Neural progenitor cell (in vitro differentiated cells): ENCODE results near the gene RNASE13. TPM values are rescaled to one million over a fixed set of nuclear protein-coding genes. Genes with fewer than 3 reads are reported as not detected.

Experiments
- DNase-seq: peaks from one replicate; pipeline ENCODE4 v3.0.0-alpha.2; 2016; ENCODE audit warnings: low spot score
- H2AFZ ChIP-seq: fragments of 200-600 bp; sonication (generic); replicated peaks from 2 replicates; pipeline ENCODE4 v1.6.1; 2016; ENCODE audit warnings: antibody characterized with exemption
- H3F3A ChIP-seq: fragments of 200-600 bp; sonication (generic); 2 replicates; pipeline ENCODE4 v1.6.1; 2016; ENCODE audit warnings: antibody characterized with exemption, low read depth
- H3K27ac ChIP-seq: fragments of 200-600 bp; sonication (generic); 2 replicates; pipeline ENCODE4 v1.5.1; 2016; ENCODE audit warnings: mild to moderate bottlenecking
- H3K27me3 ChIP-seq: fragments of 200-600 bp; sonication (generic); 2 replicates; pipeline ENCODE4 v1.6.1; 2016; ENCODE audit warnings: mild to moderate bottlenecking, moderate library complexity
- H3K36me3 ChIP-seq: fragments of 200-600 bp; sonication (generic); 2 replicates; pipeline ENCODE4 v1.5.1; 2016
- H3K4me1 ChIP-seq: fragments of 200-600 bp; sonication (generic); 2 replicates; pipeline ENCODE4 v1.6.1; 2016; ENCODE audit warnings: mixed run types
- H3K4me2 ChIP-seq: fragments of 200-600 bp; sonication (generic); 2 replicates; pipeline ENCODE4 v1.6.1; 2016
- H3K4me3 ChIP-seq: fragments of 200-600 bp; sonication (generic); 2 replicates; pipeline ENCODE4 v1.5.1; 2016
- H3K79me2 ChIP-seq: fragments of 200-600 bp; sonication (generic); 2 replicates; pipeline ENCODE4 v1.6.1; 2016; ENCODE audit warnings: low read depth
- H3K9ac ChIP-seq: fragments of 200-600 bp; sonication (generic); 2 replicates; pipeline ENCODE4 v1.6.1; 2016
- H3K9me3 ChIP-seq: fragments of 200-600 bp; sonication (generic); 2 replicates; pipeline ENCODE4 v1.5.1; 2016; ENCODE audit warnings: low read depth
- H4K20me1 ChIP-seq: fragments of 200-600 bp; sonication (generic); 2 replicates; pipeline ENCODE4 v1.6.1; 2016; ENCODE audit warnings: low read depth
- H3K27ac Mint-ChIP-seq: 3 replicates; pipeline ENCODE4 v1.8.0; 2021; ENCODE audit warnings: mixed read lengths
- H3K27me3 Mint-ChIP-seq: 2 replicates; pipeline ENCODE4 v1.8.0; 2022; ENCODE audit warnings: low read depth, mild to moderate bottlenecking, inconsistent platforms, moderate library complexity, mixed read lengths; ENCODE audit not compliant: insufficient read depth
- H3K36me3 Mint-ChIP-seq: 3 replicates; pipeline ENCODE4 v1.8.0; 2021; ENCODE audit warnings: mixed read lengths
- H3K4me1 Mint-ChIP-seq: 3 replicates; pipeline ENCODE4 v1.8.0; 2021; ENCODE audit warnings: mixed read lengths
- H3K4me3 Mint-ChIP-seq: 3 replicates; pipeline ENCODE4 v1.8.0; 2021; ENCODE audit warnings: mild to moderate bottlenecking, moderate library complexity, mixed read lengths
- H3K9me3 Mint-ChIP-seq: 3 replicates; pipeline ENCODE4 v1.8.0; 2020; ENCODE audit warnings: mixed read lengths
- EZH2 ChIP-seq: fragments of 200-600 bp; sonication (generic); IDR thresholded peaks from 2 replicates; pipeline ENCODE4 v1.6.1; 2017; ENCODE audit warnings: antibody characterized with exemption, mild to moderate bottlenecking, moderate library complexity
- EZH2phosphoT487 ChIP-seq: fragments of 200-600 bp; sonication (generic); IDR thresholded peaks from 2 replicates; pipeline ENCODE4 v1.6.1; 2017; ENCODE audit warnings: antibody characterized with exemption
- total RNA-seq: library from RNA; depleted of rRNA; stranded (reverse); fragments of >200 nt; gene quantifications from 2 replicates; pipeline ENCODE4 v1.2.3, GENCODE V29; 2015; ENCODE audit warnings: low replicate concordance
- TF ChIP-seq, protein P1 (sequence below): fragments of 200-600 bp; sonication (generic); IDR thresholded peaks from 2 replicates; pipeline ENCODE4 v1.5.1; 2017; ENCODE audit warnings: antibody characterized with exemption, mild to moderate bottlenecking

Gene RNASE13
- total RNA-seq, 1 donor from 2014 or later = not detected

DNA sequence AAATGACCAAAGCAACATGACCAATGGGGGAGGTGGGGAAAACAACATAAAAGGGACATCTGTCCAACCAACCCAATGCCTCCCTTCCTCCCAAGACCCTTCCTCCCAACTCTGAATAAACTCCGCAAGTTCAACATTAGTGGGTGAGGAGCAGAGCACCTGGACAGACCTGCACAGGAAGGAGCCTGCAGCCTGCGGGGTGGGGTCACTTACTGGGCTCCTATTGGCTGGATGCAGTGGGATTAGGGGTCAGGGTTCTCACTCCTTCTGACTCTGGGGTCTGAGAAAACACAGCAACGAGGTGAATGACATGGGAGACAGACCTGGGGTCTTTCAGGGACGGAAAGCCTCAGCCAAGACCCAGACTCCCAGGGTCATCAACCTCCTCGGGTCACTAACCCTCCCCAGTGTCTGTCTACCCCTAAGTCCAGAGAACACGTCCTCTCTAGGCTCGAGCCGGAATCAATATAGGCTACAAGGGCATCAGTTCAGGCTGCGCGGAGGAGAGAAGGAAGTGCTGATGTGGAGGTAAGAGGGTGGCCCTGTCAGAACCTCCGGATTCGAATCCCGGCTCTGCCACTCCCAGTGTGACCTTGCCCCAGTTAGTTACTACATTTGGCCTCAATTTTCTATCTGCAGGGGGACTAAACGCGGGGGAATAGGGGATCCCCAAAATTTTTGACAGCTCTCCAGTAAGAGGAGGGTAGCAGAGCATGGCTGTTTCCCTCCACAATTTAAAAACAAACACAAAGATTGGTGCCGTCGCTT lies 10.6 kb downstream of the RNASE13 start:
- Mint-ChIP-seq H3K9me3 (peaks cover 2% of the 10 kb centered on the region), H3K4me1 (peaks cover 15% of the 10 kb centered on the region), H3K36me3 (peaks cover 7% of the 10 kb centered on the region), H3K27me3 (peaks cover 19% of the 10 kb centered on the region), H3K4me3 (peak overlapping the region; percentile 82), H3K27ac (no peak overlapping the region)
- Histone ChIP-seq H3K4me2 (peak overlapping the region; percentile 77), H4K20me1 (no peaks in the 10 kb centered on the region), H2AFZ (peak overlapping the region; percentile 18), H3K27me3 (peaks cover 87% of the 10 kb centered on the region), H3F3A (no peaks in the 10 kb centered on the region), H3K27ac (no peak overlapping the region), H3K9ac (no peak overlapping the region), H3K4me1 (peaks cover 10% of the 10 kb centered on the region), H3K36me3 (no peaks in the 10 kb centered on the region), H3K9me3 (no peaks in the 10 kb centered on the region), H3K79me2 (no peaks in the 10 kb centered on the region), H3K4me3 (peak overlapping the region; percentile 46)
- DNase-seq = no peak
- TF ChIP-seq EZH2 (no peak), EZH2phosphoT487 (no peak)
- TF ChIP-seq, protein P1, sequence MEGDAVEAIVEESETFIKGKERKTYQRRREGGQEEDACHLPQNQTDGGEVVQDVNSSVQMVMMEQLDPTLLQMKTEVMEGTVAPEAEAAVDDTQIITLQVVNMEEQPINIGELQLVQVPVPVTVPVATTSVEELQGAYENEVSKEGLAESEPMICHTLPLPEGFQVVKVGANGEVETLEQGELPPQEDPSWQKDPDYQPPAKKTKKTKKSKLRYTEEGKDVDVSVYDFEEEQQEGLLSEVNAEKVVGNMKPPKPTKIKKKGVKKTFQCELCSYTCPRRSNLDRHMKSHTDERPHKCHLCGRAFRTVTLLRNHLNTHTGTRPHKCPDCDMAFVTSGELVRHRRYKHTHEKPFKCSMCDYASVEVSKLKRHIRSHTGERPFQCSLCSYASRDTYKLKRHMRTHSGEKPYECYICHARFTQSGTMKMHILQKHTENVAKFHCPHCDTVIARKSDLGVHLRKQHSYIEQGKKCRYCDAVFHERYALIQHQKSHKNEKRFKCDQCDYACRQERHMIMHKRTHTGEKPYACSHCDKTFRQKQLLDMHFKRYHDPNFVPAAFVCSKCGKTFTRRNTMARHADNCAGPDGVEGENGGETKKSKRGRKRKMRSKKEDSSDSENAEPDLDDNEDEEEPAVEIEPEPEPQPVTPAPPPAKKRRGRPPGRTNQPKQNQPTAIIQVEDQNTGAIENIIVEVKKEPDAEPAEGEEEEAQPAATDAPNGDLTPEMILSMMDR = no peak

DNA sequence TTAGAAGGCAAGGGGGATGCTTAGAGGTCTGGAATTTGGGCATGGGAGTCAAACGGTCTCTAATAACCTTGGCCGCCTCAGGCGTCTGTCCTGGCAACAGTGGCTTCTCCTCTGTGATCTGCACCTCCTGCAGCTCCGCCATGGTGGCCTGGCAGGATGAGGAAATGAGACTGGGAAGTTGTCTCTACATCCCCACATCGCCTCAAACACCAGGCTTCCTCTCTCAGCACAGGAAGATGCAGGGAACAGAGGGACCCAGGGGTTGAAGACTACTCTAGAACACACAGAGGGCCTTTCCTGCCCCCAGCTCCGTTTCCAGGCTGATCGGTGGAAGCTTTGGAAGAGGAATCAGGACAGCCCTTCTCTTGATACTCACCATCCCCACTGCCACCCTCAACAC lies 11.4 kb downstream of the RNASE13 start:
- Histone ChIP-seq H3K4me1 (peaks cover 10% of the 10 kb centered on the region), H3F3A (no peaks in the 10 kb centered on the region), H3K27me3 (peaks cover 80% of the 10 kb centered on the region), H3K4me2 (no peak overlapping the region), H3K27ac (no peak overlapping the region), H3K36me3 (no peaks in the 10 kb centered on the region), H3K4me3 (no peak overlapping the region), H2AFZ (no peak overlapping the region), H3K9ac (no peak overlapping the region), H3K9me3 (no peaks in the 10 kb centered on the region), H3K79me2 (no peaks in the 10 kb centered on the region), H4K20me1 (no peaks in the 10 kb centered on the region)
- Mint-ChIP-seq H3K4me3 (peak overlapping the region; percentile 30), H3K9me3 (peaks cover 2% of the 10 kb centered on the region), H3K4me1 (peaks cover 15% of the 10 kb centered on the region), H3K27me3 (peaks cover 19% of the 10 kb centered on the region), H3K27ac (no peak overlapping the region), H3K36me3 (peaks cover 7% of the 10 kb centered on the region)
- DNase-seq = no peak
- TF ChIP-seq EZH2 = no peak

DNA sequence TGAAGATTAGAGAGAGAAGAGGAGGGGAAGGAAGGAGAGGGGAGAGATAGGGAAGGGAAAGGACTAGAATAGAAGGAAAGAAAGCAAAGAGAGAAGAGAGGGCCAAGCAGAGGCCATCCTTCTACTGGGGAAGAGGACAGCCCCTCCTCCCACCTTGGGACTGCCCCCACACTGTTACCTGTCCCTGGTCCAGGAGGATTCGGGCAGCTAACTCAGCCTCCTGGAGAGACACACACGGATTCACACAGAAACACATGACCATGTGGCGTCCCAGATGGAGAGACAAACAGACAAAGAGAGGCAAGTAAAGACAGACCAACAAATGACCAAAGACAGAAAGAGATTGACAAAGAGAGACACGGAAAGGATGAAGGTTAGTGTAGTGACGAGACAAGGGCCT lies 11.9 kb downstream of the RNASE13 start:
- H3K4me1 ChIP-seq = peaks cover 10% of the 10 kb centered on the region
- no peak overlapping the region for H2AFZ ChIP-seq
- H3K27ac Mint-ChIP-seq = no peak overlapping the region

More for the DNA sequence above, 11.9 kb downstream of the RNASE13 start:
- no peaks in the 10 kb centered on the region for H3K79me2 ChIP-seq
- H3K9ac ChIP-seq = no peak overlapping the region
- H4K20me1 ChIP-seq = no peaks in the 10 kb centered on the region
- H3K27ac ChIP-seq = no peak overlapping the region
- H3K4me1 Mint-ChIP-seq = peaks cover 15% of the 10 kb centered on the region
- peaks cover 75% of the 10 kb centered on the region for H3K27me3 ChIP-seq
- H3K4me3 ChIP-seq = no peak overlapping the region
- TF ChIP-seq, protein P1 = no peak
- TF ChIP-seq EZH2 (no peak), EZH2phosphoT487 (no peak)
- no peaks in the 10 kb centered on the region for H3F3A ChIP-seq
- no peak overlapping the region for H3K4me2 ChIP-seq
- H3K36me3 Mint-ChIP-seq = peaks cover 7% of the 10 kb centered on the region
- peaks cover 2% of the 10 kb centered on the region for H3K9me3 Mint-ChIP-seq
- peak overlapping the region; percentile 30 for H3K4me3 Mint-ChIP-seq
- H3K36me3 ChIP-seq = no peaks in the 10 kb centered on the region
- no peaks in the 10 kb centered on the region for H3K9me3 ChIP-seq
- DNase-seq = no peak
- peaks cover 19% of the 10 kb centered on the region for H3K27me3 Mint-ChIP-seq
